Cardiac fibroblast (primary cell): ENCODE measurements around the gene LHB.
"Not testable (repeated sequence)": the region's sequence is repeated elsewhere in the genome, so short reads cannot be mapped to it uniquely, and the experiment has no call there.

ENCODE experiments used
- DNase-seq, 2 donors: peaks; one replicate each; pipeline versions ENCODE4 v3.0.0 to v3.0.0-alpha.2; 2010; ENCODE audit warnings: low read depth in 2 of 2
- H3K4me3 ChIP-seq, 2 donors: replicated peaks in 1 of 2; 1 replicate in 1 of 2; 2 replicates in 1 of 2; pipeline ENCODE4 v1.5.1; 2011; ENCODE audit warnings: low read depth in 2 of 2, low read length in 2 of 2, mild to moderate bottlenecking in 2 of 2, moderate library complexity in 1 of 2
- CTCF ChIP-seq: IDR thresholded peaks from one replicate; pipeline ENCODE4 v1.5.1; 2011; ENCODE audit warnings: low read depth, mild to moderate bottlenecking, low read length, inconsistent platforms

The LHB gene

GRCh38 chr19:49059053-49059452 lies 42.2 kb upstream of the LHB start:
- DNase-seq = no peak
- no peak overlapping the region for H3K4me3 ChIP-seq
- no peak for TF ChIP-seq CTCF

GRCh38 chr19:49058562-49058961 lies 41.7 kb upstream of the LHB start:
- no peak for TF ChIP-seq CTCF
- DNase-seq = peak in 1 of 2 donors; percentile 24
- H3K4me3 ChIP-seq = no peak overlapping the region

GRCh38 chr19:49057636-49058234 lies 40.8 kb upstream of the LHB start, which contains the start of gene CGB7:
Gene CGB7, minus strand, starts transcription at chr19:49057749. Its CDS starts 2,374 bp downstream, at chr19:49055375.
- no peak for TF ChIP-seq CTCF
- peak; percentile 54 to 61 for DNase-seq
- peak within 1 kb of the TSS; percentile 49 to 60 for H3K4me3 ChIP-seq

GRCh38 chr19:49056902-49057596 lies 40.2 kb upstream of the LHB start:
- not testable (repeated sequence) for DNase-seq
- peak overlapping the region; percentile 49 to 60 for H3K4me3 ChIP-seq

- peak overlapping the region; percentile 45 to 60 for H3K4me3 ChIP-seq
- TF ChIP-seq CTCF = peak; percentile 19
- DNase-seq = peak; percentile 38 to 49
Observed at GRCh38 chr19:49056101-49056901, 39.4 kb upstream of the LHB start.

GRCh38 chr19:49050376-49051033 lies 33.6 kb upstream of the LHB start:
- peak in 1 of 2 donors; percentile 76 for DNase-seq
- not testable (repeated sequence) for H3K4me3 ChIP-seq

GRCh38 chr19:49049834-49050233 lies 32.9 kb upstream of the LHB start:
- H3K4me3 ChIP-seq, DNase-seq: not testable (repeated sequence)

- DNase-seq = not testable (repeated sequence)
Observed at GRCh38 chr19:49049011-49049410, 32.1 kb upstream of the LHB start, which contains the start of gene CGB8. Gene CGB8, minus strand, starts transcription at chr19:49049111. Its CDS starts 372 bp downstream, at chr19:49048739.

GRCh38 chr19:49043548-49043947 lies 26.7 kb upstream of the LHB start, which contains the start of gene CGB5:
Gene CGB5, plus strand, starts transcription at chr19:49043848. Its CDS starts 362 bp downstream, at chr19:49044210.
- not testable (repeated sequence) for H3K4me3 ChIP-seq

More at GRCh38 chr19:49049011-49049410, 32.1 kb upstream of the LHB start, which contains the start of gene CGB8:
- not testable (repeated sequence) for H3K4me3 ChIP-seq

GRCh38 chr19:49042666-49043065 lies 25.8 kb upstream of the LHB start:
- not testable (repeated sequence) for DNase-seq, H3K4me3 ChIP-seq

More at GRCh38 chr19:49043548-49043947, 26.7 kb upstream of the LHB start, which contains the start of gene CGB5:
- DNase-seq = not testable (repeated sequence)
